K562 (cell line): ENCODE measurements around the gene TP53I13. TPM values are rescaled to one million over a fixed set of nuclear protein-coding genes. Genes with fewer than 3 reads are reported as not detected.

Experiments used
- BDP1 ChIP-seq: IDR thresholded peaks from 3 replicates; pipeline ENCODE4 v1.6.1; 2011; ENCODE audit not compliant: insufficient read length, insufficient read depth
- CAMTA2 ChIP-seq: fragments of 250-450 bp; sonication (Bioruptor Pico); conservative IDR thresholded peaks from 2 replicates; pipeline ENCODE4 v1.5.1; 2022
- CBFB ChIP-seq: sonication (generic); formaldehyde crosslinking; IDR thresholded peaks from 2 replicates; pipeline ENCODE4 v1.4.0; 2020; ENCODE audit warnings: mild to moderate bottlenecking, missing genetic modification reagents
- CBX5 ChIP-seq: IDR thresholded peaks from 2 replicates; pipeline ENCODE4 v1.6.1; 2014; ENCODE audit warnings: low read depth, borderline replicate concordance
- CCNT2 ChIP-seq: IDR thresholded peaks from 2 replicates; pipeline ENCODE4 v1.6.1; 2011; ENCODE audit warnings: borderline replicate concordance, low read depth, mild to moderate bottlenecking, moderate library complexity, mixed read lengths, low read length; ENCODE audit not compliant: insufficient read length; ENCODE audit errors: extremely low read depth
- E2F8 ChIP-seq: fragments of 450-650 bp; IDR thresholded peaks from 2 replicates; pipeline ENCODE4 v1.7.1; 2018; ENCODE audit warnings: mild to moderate bottlenecking, low read depth; ENCODE audit not compliant: partially characterized antibody
- ESRRB ChIP-seq: fragments of 250-450 bp; sonication (Bioruptor Pico); IDR thresholded peaks from 2 replicates; pipeline ENCODE4 v1.5.0; 2020; ENCODE audit warnings: mild to moderate bottlenecking, moderate library complexity, borderline replicate concordance
- GATA2 ChIP-seq: sonication (generic); formaldehyde crosslinking; IDR thresholded peaks from 2 replicates; pipeline ENCODE4 v1.4.0; 2020; ENCODE audit warnings: mild to moderate bottlenecking, missing genetic modification reagents
- HCFC1 ChIP-seq: IDR thresholded peaks from 2 replicates; pipeline ENCODE4 v1.6.1; 2012; ENCODE audit warnings: low read depth, low read length, improper control_type of control experiment
- KLF16 ChIP-seq: IDR thresholded peaks from 2 replicates; pipeline ENCODE4 v1.6.1; 2016; ENCODE audit warnings: antibody characterized with exemption
- MCM2 ChIP-seq: fragments of 450-650 bp; IDR thresholded peaks from 2 replicates; pipeline ENCODE4 v1.6.1; 2017; ENCODE audit warnings: low read depth, mild to moderate bottlenecking
- PPARD ChIP-seq: fragments of 250-450 bp; sonication (Bioruptor Pico); IDR thresholded peaks from 2 replicates; pipeline ENCODE4 v1.8.0; 2022; ENCODE audit warnings: inconsistent platforms, mild to moderate bottlenecking, moderate library complexity
- RBM34 ChIP-seq: fragments of 200-400 bp; formaldehyde crosslinking; IDR thresholded peaks from 2 replicates; pipeline ENCODE4 v1.6.1; 2018; ENCODE audit warnings: low read length, borderline replicate concordance; ENCODE audit not compliant: insufficient read depth
- RNF219 ChIP-seq: fragments of 250-450 bp; sonication (Bioruptor Pico); IDR thresholded peaks from 2 replicates; pipeline ENCODE4 v1.5.0; 2022; ENCODE audit warnings: mild to moderate bottlenecking
- SIRT6 ChIP-seq: IDR thresholded peaks from one replicate; pipeline ENCODE4 v1.6.1; 2012; ENCODE audit warnings: low read depth, mild to moderate bottlenecking, control low read depth, inconsistent platforms, low read length, moderate library complexity
- SRSF1 ChIP-seq: fragments of 200-400 bp; formaldehyde crosslinking; IDR thresholded peaks from 2 replicates; pipeline ENCODE4 v1.6.1; 2017; ENCODE audit warnings: mild to moderate bottlenecking, low read depth, low read length, moderate library complexity
- TAF9B ChIP-seq: fragments of 450-650 bp; IDR thresholded peaks from 2 replicates; pipeline ENCODE4 v1.6.1; 2018; ENCODE audit warnings: mild to moderate bottlenecking; ENCODE audit not compliant: partially characterized antibody
- TEAD4 ChIP-seq, 2 experiments: sonication (generic) in 1 of 2; formaldehyde crosslinking in 1 of 2; IDR thresholded peaks; 2 replicates each; pipeline versions ENCODE4 v1.6.1 to v1.8.0; 2012 to 2022; ENCODE audit warnings: borderline replicate concordance in 1 of 2, inconsistent platforms in 1 of 2, low read length in 1 of 2, mild to moderate bottlenecking in 1 of 2, missing genetic modification reagents in 1 of 2
- WHSC1 ChIP-seq: IDR thresholded peaks from one replicate; pipeline ENCODE4 v1.6.1; 2012; ENCODE audit warnings: low read length, control low read depth, inconsistent platforms
- XRCC3 ChIP-seq: fragments of 450-650 bp; IDR thresholded peaks from 2 replicates; pipeline ENCODE4 v1.6.1; 2017; ENCODE audit warnings: mild to moderate bottlenecking, moderate library complexity
- ZBTB8A ChIP-seq: fragments of 450-650 bp; IDR thresholded peaks from 2 replicates; pipeline ENCODE4 v1.6.1; 2018; ENCODE audit warnings: mild to moderate bottlenecking, moderate library complexity; ENCODE audit not compliant: partially characterized antibody
- ZNF212 ChIP-seq: fragments of 450-650 bp; formaldehyde crosslinking; IDR thresholded peaks from 2 replicates; pipeline ENCODE4 v1.4.0; 2020; ENCODE audit warnings: mild to moderate bottlenecking
- ZNF217 ChIP-seq: sonication (generic); formaldehyde crosslinking; IDR thresholded peaks from 2 replicates; pipeline ENCODE4 v1.8.0; 2022; ENCODE audit warnings: mild to moderate bottlenecking, missing genetic modification reagents
- ZNF224 ChIP-seq: sonication (generic); formaldehyde crosslinking; IDR thresholded peaks from 2 replicates; pipeline ENCODE4 v1.8.0; 2022; ENCODE audit warnings: mild to moderate bottlenecking, missing genetic modification reagents
- ZNF551 ChIP-seq: fragments of 250-450 bp; sonication (Bioruptor Pico); IDR thresholded peaks from 2 replicates; pipeline ENCODE4 v1.5.0; 2021; ENCODE audit warnings: mild to moderate bottlenecking, moderate library complexity
- polyA plus RNA-seq, 8 experiments: library from polyadenylated mRNA; depleted of rRNA in 4 of 8; stranded (reverse) in 5 of 8; unstranded in 3 of 8; fragments of >200 nt; fragmentation: Nextera tagmentation in 2 of 8; fragmentation: Illumina TruSeq in 1 of 8; extraction: Ambion mirVana in 2 of 8; extraction: Trizol in 1 of 8; gene quantifications; 2 replicates each; pipeline versions ENCODE4 v1.2.1 to v1.2.3, GENCODE V29; 2011 to 2014; ENCODE audit warnings: inconsistent platforms in 1 of 8, missing spikeins in 1 of 8
- total RNA-seq, 7 experiments: library from RNA; depleted of rRNA in 6 of 7; stranded (reverse); fragments of >200 nt in 6 of 7; fragmentation: Illumina TruSeq in 2 of 7; extraction: Trizol in 2 of 7; gene quantifications; 2 replicates each; pipeline versions ENCODE4 v1.2.1 to v1.2.3, GENCODE V29; 2011 to 2021; ENCODE audit warnings: low replicate concordance in 1 of 7

The TP53I13 gene
- total and polyA plus RNA-seq, 9 of the 15 experiments (the other 6 are each of a cell fraction or from before 2014, with no cell fraction given), result 0.08 to 28.3 (median 9.1) TPM

DNA sequence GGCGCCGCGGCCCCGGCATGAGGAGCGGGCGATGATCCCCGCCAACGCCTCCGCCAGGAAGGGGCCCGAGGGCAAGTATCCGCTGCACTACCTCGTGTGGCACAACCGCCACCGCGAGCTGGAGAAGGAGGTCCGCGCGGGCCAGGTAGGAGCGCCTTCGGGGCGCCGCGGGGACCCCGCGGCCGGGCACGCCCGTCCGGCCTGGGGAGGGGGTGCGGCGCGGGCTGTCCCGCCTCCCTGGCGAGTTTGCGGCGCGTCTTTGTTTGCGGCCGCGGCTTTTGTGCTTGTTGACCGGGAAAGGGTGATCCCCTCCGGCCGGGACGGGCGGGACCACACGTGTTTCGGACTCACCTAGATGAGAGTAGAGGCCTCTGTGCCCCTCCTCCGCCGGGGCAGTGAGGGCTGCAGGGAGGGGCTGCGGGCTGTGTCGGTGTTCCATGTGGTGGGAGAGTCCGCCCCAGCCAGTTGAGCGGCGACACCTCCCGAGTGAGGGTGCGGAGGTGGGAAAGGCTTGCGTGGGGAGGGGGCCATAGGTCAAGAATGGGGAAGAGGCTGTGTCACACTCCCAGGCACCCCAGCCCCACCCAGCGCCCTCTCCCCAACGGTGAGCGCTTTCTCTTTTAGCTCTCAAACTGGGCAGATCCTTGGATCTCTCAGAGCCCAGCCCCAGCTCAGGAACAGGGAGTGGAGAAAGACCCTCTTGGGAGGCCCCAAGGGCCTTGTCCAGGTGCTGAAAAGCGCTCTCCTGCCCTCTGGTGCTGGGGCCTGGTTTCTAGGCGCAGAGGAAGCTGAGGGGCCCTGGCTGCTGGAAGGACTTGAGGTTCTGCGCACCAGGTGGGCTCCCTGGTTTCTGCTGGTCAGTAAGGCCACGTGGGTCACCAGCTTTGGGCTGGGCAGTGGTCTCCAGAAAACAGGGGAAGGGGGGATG is 25.4 kb downstream of the TP53I13 start (continued):
- TF ChIP-seq E2F8 (no peak), ZBTB8A (no peak), ZNF212 (no peak), ZNF224 (CRISPR knock-in tag) (peak; percentile 89; the same call in 1 of the 2 replicates), KLF16 (no peak), GATA2 (CRISPR knock-in tag) (no peak), ZNF217 (no peak), MCM2 (no peak), ESRRB (CRISPR knock-in tag) (no peak), CBFB (CRISPR knock-in tag) (0 out of 2 replicates have a peak, but pooled peaks have one; percentile 43), CCNT2 (no peak), BDP1 (no peak), PPARD (no peak), WHSC1 (no peak), CBX5 (no peak), XRCC3 (no peak), TEAD4 (IDR thresholded peaks at IDR 0.05; ENCODE audit: low read length) (no peak), TEAD4 (CRISPR knock-in tag; IDR thresholded peaks at IDR 0.05; ENCODE audit: borderline replicate concordance) (peak; percentile 91; the same call in 1 of the 2 replicates), SIRT6 (no peak), CAMTA2 (CRISPR knock-in tag) (no peak), RBM34 (no peak), HCFC1 (no peak), ZNF551 (CRISPR knock-in tag) (no peak), RNF219 (CRISPR knock-in tag) (no peak), SRSF1 (no peak), TAF9B (no peak)
